Measurements from ENCODE around the gene ZNF865.
A peak's percentile ranks its signal among the peaks of the same experiment; 100 is the strongest.

ZNF865 gene

GRCh38 chr19:55647732-55648584 lies 42.5 kb downstream of the ZNF865 start, which contains the start of gene CCDC106:
Gene CCDC106, plus strand, starts transcription at chr19:55648212. Its CDS starts 835 bp downstream, at chr19:55649047.
- DNase-seq = peak; percentile 43

GRCh38 chr19:55648585-55649267 lies 43.3 kb downstream of the ZNF865 start:
- no peak for DNase-seq

GRCh38 chr19:55649268-55650125 lies 44.0 kb downstream of the ZNF865 start:
- DNase-seq = no peak

- DNase-seq = no peak
Observed at GRCh38 chr19:55650126-55650557, 44.7 kb downstream of the ZNF865 start.

GRCh38 chr19:55650602-55651230 lies 45.3 kb downstream of the ZNF865 start:
- no peak for DNase-seq

GRCh38 chr19:55651236-55651635 lies 45.8 kb downstream of the ZNF865 start:
- no peak for DNase-seq

GRCh38 chr19:55652311-55653128 lies 47.1 kb downstream of the ZNF865 start:
- DNase-seq = no peak

GRCh38 chr19:55653651-55654322 lies 48.3 kb downstream of the ZNF865 start:
- peak; percentile 99 for DNase-seq

- peak; percentile 99 for DNase-seq
Observed at GRCh38 chr19:55654323-55654867, 48.9 kb downstream of the ZNF865 start.

GRCh38 chr19:55654868-55655647 lies 49.6 kb downstream of the ZNF865 start, which contains the start of gene U2AF2:
Gene U2AF2, plus strand, starts transcription at chr19:55655035. Its CDS starts 70 bp downstream, at chr19:55655105.
- peak; percentile 97 for DNase-seq

GRCh38 chr19:55655648-55656040 lies 50.2 kb downstream of the ZNF865 start:
- no peak for DNase-seq

- no peak for DNase-seq
Observed at GRCh38 chr19:55656552-55656951, 51.1 kb downstream of the ZNF865 start.

GRCh38 chr19:55656988-55657747 lies 51.7 kb downstream of the ZNF865 start:
- no peak for DNase-seq

GRCh38 chr19:55658846-55659459 lies 53.5 kb downstream of the ZNF865 start:
- DNase-seq = no peak

- no peak for DNase-seq
Observed at GRCh38 chr19:55659822-55660221, 54.4 kb downstream of the ZNF865 start.

- no peak for DNase-seq
Observed at GRCh38 chr19:55660404-55660803, 55.0 kb downstream of the ZNF865 start.

- DNase-seq = no peak
Observed at GRCh38 chr19:55660991-55661390, 55.5 kb downstream of the ZNF865 start.

- no peak for DNase-seq
Observed at GRCh38 chr19:55661826-55662225, 56.4 kb downstream of the ZNF865 start.
